Endodermal cell (in vitro differentiated cells): ENCODE results near the gene BRD8. TPM values are rescaled to one million over a fixed set of nuclear protein-coding genes. Genes with fewer than 3 reads are reported as not detected.

Experiments
- DNase-seq: peaks from one replicate; pipeline ENCODE4 v3.0.0-alpha.2; 2017
- H3K27ac ChIP-seq: 2 replicates; pipeline ENCODE4 v1.5.1; 2013; ENCODE audit warnings: mild to moderate bottlenecking, low read depth, low read length, moderate library complexity
- H3K27me3 ChIP-seq: 2 replicates; pipeline ENCODE4 v1.6.1; 2013; ENCODE audit warnings: mild to moderate bottlenecking, low read length, moderate library complexity; ENCODE audit not compliant: insufficient read depth, control insufficient read depth, poor library complexity, severe bottlenecking
- H3K36me3 ChIP-seq: 2 replicates; pipeline ENCODE4 v1.7.0; 2013; ENCODE audit warnings: mild to moderate bottlenecking, low read length, moderate library complexity; ENCODE audit not compliant: control insufficient read depth, insufficient read depth
- H3K4me1 ChIP-seq: one replicate; pipeline ENCODE4 v1.7.0; 2013; ENCODE audit warnings: low read length; ENCODE audit not compliant: control insufficient read depth, insufficient read depth
- H3K4me3 ChIP-seq: 2 replicates; pipeline ENCODE4 v1.5.1; 2013; ENCODE audit warnings: mild to moderate bottlenecking, low read length, moderate library complexity
- H3K9ac ChIP-seq: 2 replicates; pipeline ENCODE4 v1.6.1; 2013; ENCODE audit warnings: mild to moderate bottlenecking, low read length, moderate library complexity; ENCODE audit not compliant: poor library complexity, severe bottlenecking; ENCODE audit errors: extremely low read depth
- H3K9me3 ChIP-seq: 2 replicates; pipeline ENCODE4 v1.6.1; 2013; ENCODE audit warnings: mild to moderate bottlenecking, low read length, moderate library complexity; ENCODE audit not compliant: control insufficient read depth
- H3K27ac Mint-ChIP-seq: 2 replicates; pipeline ENCODE4 v1.8.0; 2020; ENCODE audit warnings: mixed read lengths
- H3K27me3 Mint-ChIP-seq: 2 replicates; pipeline ENCODE4 v1.8.0; 2021; ENCODE audit warnings: mild to moderate bottlenecking, mixed read lengths; ENCODE audit not compliant: insufficient read depth
- H3K36me3 Mint-ChIP-seq: 2 replicates; pipeline ENCODE4 v1.8.0; 2020; ENCODE audit warnings: low read depth, mixed read lengths
- H3K4me1 Mint-ChIP-seq: 2 replicates; pipeline ENCODE4 v1.8.0; 2020; ENCODE audit warnings: mixed read lengths
- H3K4me3 Mint-ChIP-seq: 2 replicates; pipeline ENCODE4 v1.8.0; 2020; ENCODE audit warnings: mild to moderate bottlenecking, moderate library complexity, mixed read lengths
- H3K9me3 Mint-ChIP-seq: 2 replicates; pipeline ENCODE4 v1.8.0; 2020; ENCODE audit warnings: mild to moderate bottlenecking, mixed read lengths
- CTCF ChIP-seq: fragments of 200-600 bp; sonication (generic); conservative IDR thresholded peaks from 2 replicates; pipeline ENCODE4 v1.5.0; 2021; ENCODE audit warnings: antibody characterized with exemption, mild to moderate bottlenecking
- WGBS, 2 experiments: methylation state at CpG; one replicate each; pipeline versions ENCODE4 v1.1.5 to v1.1.7; 2013; ENCODE audit warnings: missing lambda C conversion rate in 2 of 2, mixed read lengths in 1 of 2; ENCODE audit not compliant: insufficient coverage in 1 of 2, insufficient read length in 1 of 2; 5-methylcytosine and 5-hydroxymethylcytosine counted together
- long read RNA-seq, 4 experiments: library from polyadenylated mRNA in 2 of 4; library from RNA in 1 of 4; library from capped mRNA in 1 of 4; stranded (forward) in 3 of 4; unstranded in 1 of 4; transcript quantifications; one replicate each; pipeline ENCODE4 v2.0.0, GENCODE V29; 2020 to 2021; ENCODE audit warnings: inconsistent platforms in 1 of 4
- polyA plus RNA-seq, 2 experiments: library from polyadenylated mRNA; stranded (reverse); fragments of 50-300 nt; gene quantifications; one replicate each; pipeline ENCODE4 v1.2.3, GENCODE V29; 2013
- total RNA-seq, 2 donors: library from RNA; stranded (reverse); fragmentation: NEBNext Ultra II Directional in 1 of 2; extraction: Animal tissue kit (Norgen Biotek cat#: 25700) in 1 of 2; gene quantifications; 2 replicates in 1 of 2; 3 replicates in 1 of 2; pipeline ENCODE4 v1.2.1, GENCODE V29; 2021

BRD8 gene, protein sequence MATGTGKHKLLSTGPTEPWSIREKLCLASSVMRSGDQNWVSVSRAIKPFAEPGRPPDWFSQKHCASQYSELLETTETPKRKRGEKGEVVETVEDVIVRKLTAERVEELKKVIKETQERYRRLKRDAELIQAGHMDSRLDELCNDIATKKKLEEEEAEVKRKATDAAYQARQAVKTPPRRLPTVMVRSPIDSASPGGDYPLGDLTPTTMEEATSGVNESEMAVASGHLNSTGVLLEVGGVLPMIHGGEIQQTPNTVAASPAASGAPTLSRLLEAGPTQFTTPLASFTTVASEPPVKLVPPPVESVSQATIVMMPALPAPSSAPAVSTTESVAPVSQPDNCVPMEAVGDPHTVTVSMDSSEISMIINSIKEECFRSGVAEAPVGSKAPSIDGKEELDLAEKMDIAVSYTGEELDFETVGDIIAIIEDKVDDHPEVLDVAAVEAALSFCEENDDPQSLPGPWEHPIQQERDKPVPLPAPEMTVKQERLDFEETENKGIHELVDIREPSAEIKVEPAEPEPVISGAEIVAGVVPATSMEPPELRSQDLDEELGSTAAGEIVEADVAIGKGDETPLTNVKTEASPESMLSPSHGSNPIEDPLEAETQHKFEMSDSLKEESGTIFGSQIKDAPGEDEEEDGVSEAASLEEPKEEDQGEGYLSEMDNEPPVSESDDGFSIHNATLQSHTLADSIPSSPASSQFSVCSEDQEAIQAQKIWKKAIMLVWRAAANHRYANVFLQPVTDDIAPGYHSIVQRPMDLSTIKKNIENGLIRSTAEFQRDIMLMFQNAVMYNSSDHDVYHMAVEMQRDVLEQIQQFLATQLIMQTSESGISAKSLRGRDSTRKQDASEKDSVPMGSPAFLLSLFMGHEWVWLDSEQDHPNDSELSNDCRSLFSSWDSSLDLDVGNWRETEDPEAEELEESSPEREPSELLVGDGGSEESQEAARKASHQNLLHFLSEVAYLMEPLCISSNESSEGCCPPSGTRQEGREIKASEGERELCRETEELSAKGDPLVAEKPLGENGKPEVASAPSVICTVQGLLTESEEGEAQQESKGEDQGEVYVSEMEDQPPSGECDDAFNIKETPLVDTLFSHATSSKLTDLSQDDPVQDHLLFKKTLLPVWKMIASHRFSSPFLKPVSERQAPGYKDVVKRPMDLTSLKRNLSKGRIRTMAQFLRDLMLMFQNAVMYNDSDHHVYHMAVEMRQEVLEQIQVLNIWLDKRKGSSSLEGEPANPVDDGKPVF
- total RNA-seq: 100 to 1,000 TPM; 120 to 122 TPM
- polyA plus RNA-seq (2013, experiment 1 of 2): 94.7 TPM
- 80.4 TPM for polyA plus RNA-seq (2013, experiment 2 of 2)
- long read RNA-seq, experiment 1, partial matches to known transcripts: 15 of 25 reads
- long read RNA-seq, experiment 1, other reads (novel, unspliced or antisense): 9 of 25 reads
- long read RNA-seq, experiment 2, transcript BRD8-205 (20 exons, 2,912 nt): minor isoform, 10 of 176 reads
- long read RNA-seq, experiment 2, transcript BRD8-203 (21 exons, 2,982 nt): minor isoform, 21 of 176 reads
- long read RNA-seq, experiment 2, transcript BRD8-201 (22 exons, 3,198 nt): major isoform, 25 of 176 reads
- long read RNA-seq, experiment 2, partial matches to known transcripts: 19 of 176 reads
- long read RNA-seq, experiment 2, other reads (novel, unspliced or antisense): 97 of 176 reads
- long read RNA-seq, experiment 3, transcript BRD8-201 (22 exons, 3,198 nt): major isoform, 64 of 408 reads
- long read RNA-seq, experiment 3, transcript BRD8-205 (20 exons, 2,912 nt): minor isoform, 15 of 408 reads
- long read RNA-seq, experiment 3, transcript BRD8-214 (21 exons, 3,005 nt): minor isoform, 8 of 408 reads
- long read RNA-seq, experiment 3, transcript BRD8-203 (21 exons, 2,982 nt): minor isoform, 47 of 408 reads
- long read RNA-seq, experiment 3, partial matches to known transcripts: 67 of 408 reads
- long read RNA-seq, experiment 3, other reads (novel, unspliced or antisense): 204 of 408 reads
- long read RNA-seq, experiment 4, partial matches to known transcripts: 7 of 31 reads
- long read RNA-seq, experiment 4, other reads (novel, unspliced or antisense): 17 of 31 reads

DNA sequence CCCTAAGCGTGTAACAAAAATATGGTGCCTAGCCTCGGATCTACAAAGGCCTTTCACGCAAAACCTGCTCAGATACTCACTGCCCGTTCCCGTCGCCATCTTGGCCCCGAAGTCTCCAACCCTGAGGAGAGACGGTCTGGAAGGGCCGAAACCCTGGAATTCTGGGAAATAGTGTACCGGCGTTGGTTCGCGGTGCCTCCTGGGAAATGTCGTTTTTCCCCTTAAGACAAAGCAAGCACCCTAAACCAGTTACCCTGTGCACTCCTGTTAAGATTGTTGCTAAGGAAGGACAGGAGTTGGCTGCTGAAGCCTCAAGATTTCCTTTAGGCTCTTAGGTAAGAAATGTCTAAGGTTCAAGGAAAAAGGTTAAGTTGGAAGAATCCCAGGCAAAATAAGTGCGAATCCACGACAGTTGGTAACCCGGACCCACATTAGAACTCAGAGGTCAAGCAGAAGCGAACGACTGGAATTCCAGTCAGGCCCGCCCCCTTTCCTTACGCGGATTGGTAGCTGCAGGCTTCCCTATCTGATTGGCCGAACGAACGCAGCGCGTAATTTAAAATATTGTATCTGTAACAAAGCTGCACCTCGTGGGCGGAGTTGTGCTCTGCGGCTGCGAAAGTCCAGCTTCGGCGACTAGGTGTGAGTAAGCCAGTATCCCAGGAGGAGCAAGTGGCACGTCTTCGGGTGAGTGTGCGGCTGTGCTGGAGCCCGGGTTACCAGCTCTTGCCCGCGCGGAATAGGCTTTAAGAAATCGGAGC, at the start of gene BRD8, which contains the start of gene KIF20A:
BRD8 (minus strand) TSS at position 115 of the 761 bp plus-strand sequence; CDS start at position 99, 16 bp downstream.
KIF20A (plus strand) TSS at position 597 of the 761 bp plus-strand sequence. CDS start 569 bp downstream, outside the sequence.
- WGBS, 2 experiments: 0% methylated on average over 18 to 41 of the region's 41 CpGs
- Mint-ChIP-seq H3K4me1 (peaks cover 13% of the 10 kb centered on the region), H3K9me3 (no peaks in the 10 kb centered on the region), H3K4me3 (no peak within 1 kb of the TSS), H3K27ac (no peak within 1 kb of the TSS), H3K27me3 (no peaks in the 10 kb centered on the region), H3K36me3 (peaks cover 50% of the 10 kb centered on the region)
- H3K4me3 ChIP-seq: peak within 1 kb of the TSS; percentile 98
- H3K36me3 ChIP-seq: peaks cover 58% of the 10 kb centered on the region
- H3K27ac ChIP-seq: peak within 1 kb of the TSS; percentile 96
- TF ChIP-seq CTCF: no peak
- no peaks in the 10 kb centered on the region for H3K27me3 ChIP-seq
- H3K4me1 ChIP-seq: no peaks in the 10 kb centered on the region
- peak; percentile 99 for DNase-seq
- no peaks in the 10 kb centered on the region for H3K9me3 ChIP-seq
- peak within 1 kb of the TSS; percentile 96 for H3K9ac ChIP-seq

GRCh38 chr5:138226910-138227309, 48.5 kb upstream of the BRD8 start:
- Histone ChIP-seq H3K4me1 (no peaks in the 10 kb centered on the region), H3K27ac (no peak overlapping the region), H3K36me3 (no peaks in the 10 kb centered on the region), H3K4me3 (no peak overlapping the region), H3K27me3 (peaks cover 11% of the 10 kb centered on the region), H3K9me3 (peaks cover 17% of the 10 kb centered on the region), H3K9ac (no peak overlapping the region)
- TF ChIP-seq CTCF: no peak
- Mint-ChIP-seq H3K4me3 (no peak overlapping the region), H3K27ac (no peak overlapping the region), H3K9me3 (peaks cover 18% of the 10 kb centered on the region), H3K4me1 (peaks cover 11% of the 10 kb centered on the region), H3K36me3 (peaks cover 3% of the 10 kb centered on the region), H3K27me3 (peaks cover 13% of the 10 kb centered on the region)
- no peak for DNase-seq
